Stimulated activated CD4-positive, alpha-beta T cell treated with anti-CD3 and anti-CD28 coated beads, Interleukin-4, amount 100 ng/mL, for 48 hours (primary cell): ENCODE results near the gene KCNIP2.
"Not testable (repeated sequence)": the region's sequence is repeated elsewhere in the genome, so short reads cannot be mapped to it uniquely, and the experiment has no call there.

Experiments
- DNase-seq, 2 donors: peaks; one replicate each; pipeline ENCODE4 v3.0.0-alpha.2; 2020; ENCODE audit warnings: low read depth in 2 of 2

Gene KCNIP2

GRCh38 chr10:101828766-101829551 is 14.6 kb downstream of the KCNIP2 start:
- DNase-seq, result no peak

GRCh38 chr10:101827919-101828600 is 15.5 kb downstream of the KCNIP2 start:
- DNase-seq, result no peak

DNA sequence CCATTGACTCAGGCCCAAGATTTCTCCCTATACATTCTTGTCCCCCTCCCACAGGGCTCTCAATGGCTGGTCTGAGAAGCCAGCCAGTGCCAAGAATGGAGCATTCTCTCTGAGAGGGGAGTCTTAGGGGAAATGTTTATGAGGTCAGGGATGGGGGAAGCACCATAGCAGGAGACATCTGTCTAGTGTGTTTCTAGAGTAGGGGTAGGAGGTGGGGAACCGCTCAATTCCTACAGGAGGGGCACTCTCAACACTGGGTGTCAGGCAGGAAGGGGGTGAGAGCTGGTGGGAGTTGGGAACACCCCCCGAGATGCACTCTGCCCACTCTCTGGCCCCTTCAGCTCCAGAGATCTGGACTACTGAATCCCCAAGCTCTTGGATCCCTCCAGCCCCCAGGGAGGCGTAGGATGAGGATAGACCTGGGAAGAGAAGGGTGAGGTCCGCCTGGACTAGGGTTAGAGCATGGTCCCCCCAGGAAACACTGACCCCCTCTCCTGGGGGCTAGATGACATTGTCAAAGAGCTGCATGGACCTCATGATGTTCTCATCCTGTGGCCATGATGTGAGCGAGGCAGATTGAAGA is 16.7 kb downstream of the KCNIP2 start:
- DNase-seq, result no peak

DNA sequence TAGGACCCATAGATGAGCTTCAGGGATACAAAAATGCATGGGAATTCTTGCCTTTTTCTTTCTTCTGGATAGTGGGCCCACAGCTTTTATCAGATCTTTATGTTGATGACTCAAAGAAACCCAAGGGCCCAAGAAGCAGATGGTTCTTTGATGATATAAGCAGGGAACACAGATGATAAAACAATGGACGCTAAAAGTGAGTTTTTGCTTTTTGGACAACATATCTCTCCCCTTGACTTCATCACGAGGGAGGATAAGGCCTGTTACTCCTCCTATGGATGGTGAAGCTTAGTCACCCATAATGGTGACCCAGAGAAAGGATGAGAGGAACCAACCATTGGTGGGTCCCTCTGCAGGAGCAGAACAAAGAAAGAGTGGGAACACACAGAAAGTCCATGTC is 18.9 kb downstream of the KCNIP2 start:
- no peak for DNase-seq

- no peak for DNase-seq
These were observed 24.5 kb downstream of the KCNIP2 start for GRCh38 chr10:101818872-101819633.

GRCh38 chr10:101818119-101818871 is 25.3 kb downstream of the KCNIP2 start, which contains the start of gene OGA:
TSS of gene OGA (minus strand) at chr10:101818444. CDS start at chr10:101818022, 422 bp downstream.
- peak; percentile 94 to 95 for DNase-seq

DNA sequence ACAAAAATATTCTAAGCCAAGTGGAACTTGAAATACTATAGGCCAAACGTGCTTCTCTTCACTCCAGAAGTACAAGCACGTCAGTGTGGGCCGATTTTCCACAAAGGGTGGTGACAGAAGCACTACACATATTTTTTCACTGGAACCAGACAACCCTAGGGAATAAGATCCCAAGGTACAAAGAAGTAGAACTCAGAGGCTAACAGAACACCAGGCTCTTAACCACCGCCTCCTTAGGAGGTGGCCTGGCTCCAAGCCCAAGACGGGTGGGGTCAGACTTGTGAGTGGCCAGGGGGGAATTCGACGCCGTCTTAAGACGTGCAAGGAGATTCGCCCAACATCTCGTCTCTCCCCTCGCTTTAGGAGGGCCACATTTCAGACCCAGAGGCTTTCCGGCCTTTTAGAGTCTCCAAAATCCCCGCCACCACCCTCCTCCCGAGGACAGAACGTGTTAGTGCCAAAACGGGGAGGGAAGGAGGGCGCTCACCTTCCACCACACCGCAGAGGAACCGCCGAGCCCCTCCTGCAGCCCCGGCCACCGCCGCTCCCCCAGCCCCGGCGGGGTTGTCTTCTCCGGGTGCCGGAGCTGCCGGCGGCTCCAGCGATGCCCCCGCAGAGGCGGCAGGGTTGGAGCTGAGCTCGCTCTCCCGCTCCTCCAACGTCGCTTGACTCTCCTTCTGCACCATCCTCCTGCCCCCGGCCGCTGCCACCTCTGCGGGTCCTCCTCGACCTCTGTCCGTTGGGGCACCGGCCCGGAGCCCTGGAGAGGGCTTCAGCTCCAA is 26.1 kb downstream of the KCNIP2 start:
- peak in 1 of 2 donors; percentile 26 for DNase-seq

DNA sequence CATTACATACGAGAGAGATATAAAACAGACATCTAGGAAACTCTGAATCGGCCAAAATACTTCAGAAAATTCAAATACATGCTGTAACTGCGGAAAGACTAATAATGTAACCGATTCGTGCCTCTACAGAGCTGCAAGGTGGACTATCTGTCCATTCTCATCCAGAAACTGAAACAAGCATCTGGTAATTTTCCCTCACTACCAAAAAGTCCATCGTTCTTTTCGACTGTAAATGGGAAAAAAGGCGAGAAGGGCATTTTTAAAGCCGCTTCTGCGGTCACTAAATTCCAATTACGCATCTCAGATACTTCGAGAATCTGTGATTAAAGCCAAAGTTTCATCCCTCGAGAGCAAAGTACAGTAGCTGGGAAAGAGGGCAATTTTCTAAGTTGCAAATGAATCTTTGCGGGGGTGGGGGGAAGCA is 26.7 kb downstream of the KCNIP2 start:
- no peak for DNase-seq

- DNase-seq, result no peak
These were observed 27.2 kb downstream of the KCNIP2 start for GRCh38 chr10:101816376-101816775.

- no peak for DNase-seq
These were observed 29.0 kb downstream of the KCNIP2 start for GRCh38 chr10:101814466-101815071.

DNA sequence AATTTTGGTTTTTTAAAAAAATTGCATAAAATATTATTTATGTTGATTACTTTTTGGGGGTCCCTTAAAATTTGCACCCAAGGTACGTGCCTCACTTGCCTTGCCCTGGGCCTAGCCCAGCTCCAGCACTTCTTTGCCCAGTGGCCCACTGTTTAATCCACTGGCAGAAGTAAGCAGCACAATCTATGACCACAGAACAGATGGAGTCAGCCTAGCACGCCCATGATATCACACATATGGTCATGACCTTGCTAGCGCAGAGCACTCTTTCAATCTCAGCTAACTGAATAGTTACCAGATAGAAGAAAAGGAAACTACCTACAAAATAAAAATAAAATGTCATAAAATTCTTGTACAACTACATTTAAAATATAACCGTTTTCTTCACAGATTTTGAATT is 31.0 kb downstream of the KCNIP2 start:
- DNase-seq, result no peak

DNA sequence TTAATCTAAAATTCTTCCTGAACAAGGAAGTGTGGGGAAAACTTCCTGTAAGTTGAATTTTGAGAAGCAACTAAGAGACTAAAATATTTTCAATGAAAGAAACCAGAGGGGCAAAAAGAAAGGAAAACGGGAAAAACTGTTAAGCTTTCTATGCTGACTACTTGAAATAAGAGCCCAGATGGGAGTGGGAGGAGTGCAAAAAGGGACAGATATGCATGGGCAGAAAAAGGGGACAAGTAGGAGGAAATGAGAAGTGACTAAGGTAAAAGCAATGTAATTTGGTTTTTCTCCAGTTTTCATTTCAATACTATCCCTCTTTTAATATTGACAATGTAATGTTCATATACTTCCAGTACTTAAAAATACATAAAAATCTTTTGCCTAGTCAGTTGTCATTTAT is 36.4 kb downstream of the KCNIP2 start:
- DNase-seq, result no peak

GRCh38 chr10:101803511-101803910 is 40.1 kb downstream of the KCNIP2 start:
- DNase-seq, result no peak

- DNase-seq, result no peak
These were observed 46.1 kb downstream of the KCNIP2 start for GRCh38 chr10:101797403-101798059.

- no peak for DNase-seq
These were observed 50.1 kb downstream of the KCNIP2 start for GRCh38 chr10:101793526-101793925.

DNA sequence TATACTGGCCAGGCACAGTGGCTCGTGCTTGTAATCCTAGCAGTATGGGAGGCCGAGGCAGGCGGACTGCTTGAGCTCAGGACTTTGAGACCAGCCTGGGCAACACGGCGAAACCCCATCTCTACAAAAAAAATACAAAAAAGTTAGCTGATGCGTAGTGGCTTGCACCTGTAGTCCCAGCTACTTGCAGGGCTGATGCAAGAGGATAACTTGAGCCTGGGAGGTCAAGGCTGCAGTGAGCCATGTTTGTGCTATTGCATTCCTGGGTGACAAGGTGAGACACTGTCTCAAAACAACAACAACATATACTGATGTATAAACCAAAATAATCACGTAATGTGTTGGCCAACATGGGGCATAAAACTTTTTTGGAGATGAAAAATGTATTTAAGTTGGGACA is 53.9 kb downstream of the KCNIP2 start:
- DNase-seq, result no peak

- not testable (repeated sequence) for DNase-seq
These were observed 54.4 kb downstream of the KCNIP2 start for GRCh38 chr10:101789231-101789630.

DNA sequence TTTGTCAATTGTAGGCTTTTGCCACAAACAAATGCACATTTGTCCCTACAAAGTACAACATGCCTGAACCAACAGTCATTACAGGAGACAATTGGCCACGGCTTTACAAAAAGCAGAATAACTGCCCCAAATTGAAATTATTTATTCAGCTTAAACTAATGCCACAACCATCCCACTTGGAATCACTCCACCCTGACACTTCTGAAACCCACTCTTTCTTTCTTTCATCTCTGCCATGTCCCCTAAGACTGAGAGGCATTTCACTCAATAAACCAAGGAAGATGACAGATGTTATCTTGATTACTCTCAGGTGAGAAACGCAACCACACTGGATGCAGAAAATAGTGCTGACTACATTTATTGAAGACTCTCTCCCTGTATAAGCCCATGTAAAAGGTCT is 57.8 kb downstream of the KCNIP2 start:
- DNase-seq, result no peak

DNA sequence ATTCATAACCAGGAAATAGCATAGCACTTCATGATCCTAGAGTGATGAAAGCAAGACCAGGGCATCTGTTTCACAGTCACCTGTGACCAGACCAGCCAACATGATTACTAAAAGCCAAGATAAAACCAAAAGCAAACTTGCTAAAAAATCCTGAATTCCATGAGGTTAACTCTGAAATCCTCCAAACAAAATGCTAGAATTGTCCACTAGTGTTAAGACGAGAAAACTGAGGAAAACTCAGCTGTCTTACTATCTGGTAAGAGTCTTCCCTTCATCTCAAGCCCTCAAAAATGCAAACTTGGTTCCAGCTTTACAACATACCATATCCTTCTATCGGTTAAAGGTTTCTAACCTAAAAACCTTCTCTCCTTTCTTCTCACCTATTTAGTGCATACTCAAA is 59.0 kb downstream of the KCNIP2 start:
- no peak for DNase-seq

DNA sequence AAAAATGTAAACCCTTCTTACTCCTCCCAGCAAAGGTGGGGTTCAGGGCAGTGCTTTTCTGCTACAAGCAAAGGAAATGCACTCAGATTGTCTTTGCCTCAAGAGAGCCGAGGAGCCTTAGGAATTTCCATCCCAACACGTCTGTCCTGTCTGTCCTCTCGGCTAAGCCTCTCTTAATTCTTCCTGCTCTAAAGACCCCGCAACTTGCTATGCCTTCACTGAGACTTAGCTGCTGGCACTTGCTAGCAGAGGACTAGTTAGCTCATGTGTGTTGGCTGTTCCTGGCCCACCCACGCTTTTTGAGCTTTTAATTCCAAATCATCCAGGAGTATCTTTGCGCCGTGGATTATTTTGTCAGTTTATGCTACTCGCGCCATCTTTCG is 59.9 kb downstream of the KCNIP2 start:
- DNase-seq, result no peak
